ENCODE data around the gene SYTL5.

- TF ChIP-seq CTCF (conservative IDR thresholded peaks at IDR 0.05; ENCODE audit: low read length), result no peak
- no peak for TF ChIP-seq EZH2phosphoT487 (IDR thresholded peaks at IDR 0.05; ENCODE audit: borderline replicate concordance)
These were observed 150.5 kb downstream of the SYTL5 start for GRCh38 chrX:38156838-38157237.

All from Loucy (cell line).